Neural cell (in vitro differentiated cells): Measurements from ENCODE around the gene OR6C65.

Source experiments
- CTCF ChIP-seq: fragments of 450-650 bp; IDR thresholded peaks from 2 replicates; pipeline ENCODE4 v1.5.1; 2014; ENCODE audit warnings: antibody characterized with exemption, mild to moderate bottlenecking, moderate library complexity; ENCODE audit not compliant: poor library complexity, severe bottlenecking
- EP300 ChIP-seq: fragments of 450-650 bp; conservative IDR thresholded peaks from 2 replicates; pipeline ENCODE4 v1.6.1; 2014; ENCODE audit warnings: antibody characterized with exemption, mild to moderate bottlenecking, moderate library complexity; ENCODE audit not compliant: poor library complexity, severe bottlenecking
- POLR2AphosphoS5 ChIP-seq: IDR thresholded peaks from 2 replicates; pipeline ENCODE4 v1.6.1; 2012

DNA sequence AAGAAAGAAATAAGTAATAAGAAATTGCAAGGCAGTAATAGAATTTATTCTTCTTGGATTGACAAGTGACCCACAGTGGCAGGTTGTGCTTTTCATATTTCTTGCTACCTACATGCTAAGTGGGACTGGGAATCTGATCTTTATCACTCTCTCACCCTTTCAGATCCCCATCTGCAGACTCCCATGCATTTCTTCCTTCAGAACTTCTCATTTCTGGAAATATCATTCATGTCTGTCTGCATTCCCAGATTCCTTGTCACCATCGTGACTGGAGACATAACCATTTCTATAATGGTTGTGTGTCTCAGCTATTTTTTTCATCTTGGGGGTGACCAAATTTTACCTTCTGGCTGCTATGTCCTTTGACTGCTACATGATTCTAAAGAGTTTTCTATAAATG lies 4.0 kb upstream of the OR6C65 start:
- TF ChIP-seq POLR2AphosphoS5 (no peak), CTCF (no peak), EP300 (no peak)
